ENCODE data around the gene MYL6. TPM values are rescaled to one million over a fixed set of nuclear protein-coding genes. Genes with fewer than 3 reads are reported as not detected.
"Not testable (repeated sequence)": the region's sequence is repeated elsewhere in the genome, so short reads cannot be mapped to it uniquely, and the experiment has no call there.

The MYL6 gene
- 1,283 and 1,365 TPM in 2 replicates for total RNA-seq

DNA sequence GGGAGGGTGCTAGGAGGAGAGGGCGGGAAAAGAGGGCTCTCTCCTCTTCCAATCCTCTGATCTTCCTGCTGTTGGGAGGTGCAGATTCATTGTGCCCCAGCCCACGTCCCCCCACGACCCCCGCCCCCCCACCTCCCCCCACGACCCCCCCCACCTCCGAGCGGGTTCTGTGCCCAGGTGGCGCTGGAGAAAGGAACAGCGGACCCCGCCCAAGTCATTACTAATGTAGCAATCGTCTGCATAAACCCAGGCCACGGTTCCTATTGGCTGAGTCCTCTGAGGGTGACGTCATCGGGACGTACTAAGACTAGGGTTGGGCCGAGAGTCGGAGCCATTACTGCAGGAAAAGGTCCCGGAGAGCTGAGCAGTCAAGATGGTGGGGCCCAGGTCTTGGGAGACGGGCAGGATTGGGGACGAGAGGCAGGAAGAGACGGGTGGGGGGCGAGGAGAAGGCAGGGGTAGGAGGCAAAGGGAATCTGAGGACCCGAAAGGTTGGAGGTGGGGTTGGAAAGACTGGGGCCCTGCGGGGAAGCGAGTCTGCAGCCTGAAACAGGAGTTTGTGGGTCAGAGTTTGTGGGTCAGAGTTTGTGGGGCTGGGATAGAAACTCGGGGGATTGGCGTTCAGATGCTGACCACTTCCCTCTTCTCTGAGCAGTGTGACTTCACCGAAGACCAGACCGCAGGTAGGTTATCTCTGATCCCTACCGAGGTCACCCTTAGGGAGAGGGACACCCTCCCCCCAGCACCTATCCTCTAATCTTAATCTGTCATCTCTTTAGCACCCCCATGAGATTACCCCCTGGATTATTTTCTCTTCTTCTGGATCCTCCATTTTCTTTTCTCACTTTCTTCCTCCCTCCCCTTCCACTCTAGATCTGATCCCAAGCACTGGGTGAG is at the start of gene MYL6:
Gene MYL6 (plus strand): TSS at position 331 of the 897 bp plus-strand sequence. CDS start 43 bp downstream, at position 374.
- peaks cover 8% of the 10 kb centered on the region for H3K36me3 ChIP-seq (ENCODE audit: control insufficient read depth, insufficient read depth, low read length)
- peak within 1 kb of the TSS; percentile 66 for H3K4me3 ChIP-seq (ENCODE audit: low read depth, low read length)
- H3K27me3 ChIP-seq (ENCODE audit: control insufficient read depth, insufficient read depth, low read length), result no peaks in the 10 kb centered on the region
- TF ChIP-seq, protein P1, sequence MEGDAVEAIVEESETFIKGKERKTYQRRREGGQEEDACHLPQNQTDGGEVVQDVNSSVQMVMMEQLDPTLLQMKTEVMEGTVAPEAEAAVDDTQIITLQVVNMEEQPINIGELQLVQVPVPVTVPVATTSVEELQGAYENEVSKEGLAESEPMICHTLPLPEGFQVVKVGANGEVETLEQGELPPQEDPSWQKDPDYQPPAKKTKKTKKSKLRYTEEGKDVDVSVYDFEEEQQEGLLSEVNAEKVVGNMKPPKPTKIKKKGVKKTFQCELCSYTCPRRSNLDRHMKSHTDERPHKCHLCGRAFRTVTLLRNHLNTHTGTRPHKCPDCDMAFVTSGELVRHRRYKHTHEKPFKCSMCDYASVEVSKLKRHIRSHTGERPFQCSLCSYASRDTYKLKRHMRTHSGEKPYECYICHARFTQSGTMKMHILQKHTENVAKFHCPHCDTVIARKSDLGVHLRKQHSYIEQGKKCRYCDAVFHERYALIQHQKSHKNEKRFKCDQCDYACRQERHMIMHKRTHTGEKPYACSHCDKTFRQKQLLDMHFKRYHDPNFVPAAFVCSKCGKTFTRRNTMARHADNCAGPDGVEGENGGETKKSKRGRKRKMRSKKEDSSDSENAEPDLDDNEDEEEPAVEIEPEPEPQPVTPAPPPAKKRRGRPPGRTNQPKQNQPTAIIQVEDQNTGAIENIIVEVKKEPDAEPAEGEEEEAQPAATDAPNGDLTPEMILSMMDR (IDR thresholded peaks at IDR 0.05; ENCODE audit: insufficient read depth, low read length, poor library complexity, severe bottlenecking), result no peak
- peak; percentile 91 for DNase-seq (ENCODE audit: low read depth)

DNA sequence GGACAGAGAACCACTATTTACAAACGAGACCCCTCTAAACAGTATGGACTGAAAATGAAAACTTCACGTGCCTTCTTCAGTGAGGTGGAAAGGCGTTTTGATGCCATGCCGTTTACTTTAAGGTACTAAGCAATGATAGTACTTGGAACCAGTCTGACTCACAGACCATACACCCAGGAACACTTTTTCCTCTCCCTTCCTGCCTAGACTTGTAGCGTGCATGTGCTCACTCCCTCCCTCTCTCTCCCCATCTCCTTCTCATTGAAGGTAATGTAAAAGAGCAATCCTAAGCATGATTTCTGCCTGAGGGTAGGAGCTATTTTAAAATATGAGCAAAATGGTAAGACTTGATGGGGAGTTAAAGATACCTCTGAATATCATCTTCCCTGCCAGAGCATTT is 47.6 kb upstream of the MYL6 start:
- Histone ChIP-seq H3K27me3 (ENCODE audit: control insufficient read depth, insufficient read depth, low read length) (no peaks in the 10 kb centered on the region), H3K4me3 (ENCODE audit: low read depth, low read length) (no peak overlapping the region), H3K36me3 (ENCODE audit: control insufficient read depth, insufficient read depth, low read length) (no peaks in the 10 kb centered on the region)
- no peak for DNase-seq (ENCODE audit: low read depth)
- TF ChIP-seq, protein P1 (IDR thresholded peaks at IDR 0.05; ENCODE audit: insufficient read depth, low read length, poor library complexity, severe bottlenecking), result no peak

- H3K4me3 ChIP-seq (ENCODE audit: low read depth, low read length), result no peak overlapping the region
- no peaks in the 10 kb centered on the region for H3K36me3 ChIP-seq (ENCODE audit: control insufficient read depth, insufficient read depth, low read length)
- no peak for DNase-seq (ENCODE audit: low read depth)
- H3K27me3 ChIP-seq (ENCODE audit: control insufficient read depth, insufficient read depth, low read length), result no peaks in the 10 kb centered on the region
- TF ChIP-seq, protein P1 (IDR thresholded peaks at IDR 0.05; ENCODE audit: insufficient read depth, low read length, poor library complexity, severe bottlenecking), result no peak
Measured at GRCh38 chr12:56114084-56114483, 44.1 kb upstream of the MYL6 start.

DNA sequence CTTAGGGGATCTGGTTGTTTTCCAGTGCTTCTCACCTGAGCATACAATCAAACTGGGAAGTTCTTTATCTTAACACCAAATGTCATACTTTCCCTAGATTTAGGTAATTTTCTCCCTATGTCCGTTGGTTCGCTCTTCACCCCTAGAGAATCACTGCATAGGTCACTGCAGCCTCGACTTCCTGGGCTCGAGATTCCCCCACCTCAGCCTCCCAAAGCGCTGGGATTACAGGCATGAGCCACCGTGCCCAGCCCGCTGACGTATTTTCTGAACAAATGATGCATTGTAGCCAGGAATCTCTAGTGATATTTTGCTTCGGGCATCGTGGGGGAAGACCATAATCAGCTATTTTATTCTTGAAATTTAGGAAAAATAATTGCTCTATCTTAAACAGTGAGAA is 42.8 kb upstream of the MYL6 start:
- Histone ChIP-seq H3K36me3 (ENCODE audit: control insufficient read depth, insufficient read depth, low read length) (no peaks in the 10 kb centered on the region), H3K4me3 (ENCODE audit: low read depth, low read length) (peak overlapping the region; percentile 74), H3K27me3 (ENCODE audit: control insufficient read depth, insufficient read depth, low read length) (no peaks in the 10 kb centered on the region)
- no peak for DNase-seq (ENCODE audit: low read depth)
- TF ChIP-seq, protein P1 (IDR thresholded peaks at IDR 0.05; ENCODE audit: insufficient read depth, low read length, poor library complexity, severe bottlenecking), result no peak

GRCh38 chr12:56116267-56117081 is 41.7 kb upstream of the MYL6 start, which contains the start of gene RPL41:
RPL41 (plus strand) TSS chr12:56116633.
- TF ChIP-seq, protein P1 (IDR thresholded peaks at IDR 0.05; ENCODE audit: insufficient read depth, low read length, poor library complexity, severe bottlenecking), result no peak
- Histone ChIP-seq H3K27me3 (ENCODE audit: control insufficient read depth, insufficient read depth, low read length) (no peaks in the 10 kb centered on the region), H3K4me3 (ENCODE audit: low read depth, low read length) (peak within 1 kb of the TSS; percentile 74), H3K36me3 (ENCODE audit: control insufficient read depth, insufficient read depth, low read length) (peaks cover 2% of the 10 kb centered on the region)
- DNase-seq (ENCODE audit: low read depth), result peak; percentile 59

DNA sequence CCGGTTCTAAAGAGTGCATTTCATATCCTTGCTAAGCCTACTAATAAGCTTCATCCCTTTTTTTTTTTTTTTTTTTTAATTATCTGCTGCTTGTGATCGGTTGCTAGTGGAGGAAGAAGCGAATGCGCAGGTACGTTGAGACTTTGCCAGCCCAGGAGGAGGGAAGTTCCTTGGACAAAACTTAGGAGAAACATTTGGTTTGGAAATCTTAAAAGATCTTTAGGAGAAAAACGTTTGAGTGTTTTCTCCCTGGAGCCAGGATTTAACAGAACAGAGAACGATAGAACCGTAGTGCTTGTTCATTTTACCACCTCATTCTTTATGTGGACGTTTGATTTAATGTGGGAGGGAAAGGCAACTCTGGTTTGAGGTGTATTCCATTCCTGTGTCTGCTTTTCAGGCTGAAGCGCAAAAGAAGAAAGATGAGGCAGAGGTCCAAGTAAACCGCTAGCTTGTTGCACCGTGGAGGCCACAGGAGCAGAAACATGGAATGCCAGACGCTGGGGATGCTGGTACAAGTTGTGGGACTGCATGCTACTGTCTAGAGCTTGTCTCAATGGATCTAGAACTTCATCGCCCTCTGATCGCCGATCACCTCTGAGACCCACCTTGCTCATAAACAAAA is 41.0 kb upstream of the MYL6 start:
- not testable (repeated sequence) for H3K27me3 ChIP-seq (ENCODE audit: control insufficient read depth, insufficient read depth, low read length); H3K36me3 ChIP-seq (ENCODE audit: control insufficient read depth, insufficient read depth, low read length); DNase-seq (ENCODE audit: low read depth)
- H3K4me3 ChIP-seq (ENCODE audit: low read depth, low read length), result peak overlapping the region; percentile 74

Data from kidney epithelial cell (primary cell).